Measurements from ENCODE around the gene TAOK1.

The TAOK1 gene

GRCh38 chr17:29592850-29593551, 202.8 kb downstream of the TAOK1 start, which contains the start of gene ANKRD13B:
Gene ANKRD13B, plus strand, starts transcription at chr17:29593132. Its CDS starts 490 bp downstream, at chr17:29593622.
- Histone ChIP-seq H3K4me2 (ENCODE audit: low read depth, low read length, poor library complexity, severe bottlenecking) (peak within 1 kb of the TSS; percentile 98), H2AFZ (ENCODE audit: low read length) (peak within 1 kb of the TSS; percentile 100), H3K4me1 (ENCODE audit: insufficient read depth, low read length, poor library complexity, severe bottlenecking) (peaks cover 38% of the 10 kb centered on the region), H3K9me2 (replicated peaks; ENCODE audit: low read depth, low read length) (no peaks in the 10 kb centered on the region), H3K79me2 (ENCODE audit: insufficient read depth, low read length) (peaks cover 19% of the 10 kb centered on the region), H3K4me3 (ENCODE audit: low read length, poor library complexity, severe bottlenecking) (peak within 1 kb of the TSS; percentile 94), H3K27me3 (ENCODE audit: insufficient read depth, low read length, poor library complexity, severe bottlenecking) (no peaks in the 10 kb centered on the region), H3K36me3 (ENCODE audit: insufficient read depth, low read length) (no peaks in the 10 kb centered on the region), H4K20me1 (ENCODE audit: insufficient read depth, low read length, poor library complexity, severe bottlenecking) (peaks cover 8% of the 10 kb centered on the region), H3F3A (ENCODE audit: low read depth) (no peaks in the 10 kb centered on the region), H3K9ac (ENCODE audit: low read depth, low read length, poor library complexity, severe bottlenecking) (peak within 1 kb of the TSS; percentile 46), H3K9me3 (ENCODE audit: insufficient read depth, low read depth, low read length) (no peaks in the 10 kb centered on the region)
- TF ChIP-seq EZH2phosphoT487 (IDR thresholded peaks at IDR 0.05; ENCODE audit: borderline replicate concordance) = no peak
- TF ChIP-seq CTCF (conservative IDR thresholded peaks at IDR 0.05; ENCODE audit: low read length) = no peak

GRCh38 chr17:29593591-29594518, 203.7 kb downstream of the TAOK1 start:
- H3K27me3 ChIP-seq (ENCODE audit: insufficient read depth, low read length, poor library complexity, severe bottlenecking) = no peaks in the 10 kb centered on the region
- H3K4me3 ChIP-seq (ENCODE audit: low read length, poor library complexity, severe bottlenecking) = peak overlapping the region; percentile 73
- peak overlapping the region; percentile 41; the same call in 1 of the 2 replicates for H2AFZ ChIP-seq (ENCODE audit: low read length)
- peak overlapping the region; percentile 95 for H3K4me2 ChIP-seq (ENCODE audit: low read depth, low read length, poor library complexity, severe bottlenecking)
- no peaks in the 10 kb centered on the region for H4K20me1 ChIP-seq (ENCODE audit: insufficient read depth, low read length, poor library complexity, severe bottlenecking)
- no peaks in the 10 kb centered on the region for H3F3A ChIP-seq (ENCODE audit: low read depth)
- no peak for TF ChIP-seq EZH2phosphoT487 (IDR thresholded peaks at IDR 0.05; ENCODE audit: borderline replicate concordance)
- peak; percentile 54 for TF ChIP-seq CTCF (conservative IDR thresholded peaks at IDR 0.05; ENCODE audit: low read length)
- peaks cover 30% of the 10 kb centered on the region for H3K4me1 ChIP-seq (ENCODE audit: insufficient read depth, low read length, poor library complexity, severe bottlenecking)
- no peaks in the 10 kb centered on the region for H3K9me3 ChIP-seq (ENCODE audit: insufficient read depth, low read depth, low read length)
- no peak overlapping the region for H3K9ac ChIP-seq (ENCODE audit: low read depth, low read length, poor library complexity, severe bottlenecking)
- H3K79me2 ChIP-seq (ENCODE audit: insufficient read depth, low read length) = peaks cover 10% of the 10 kb centered on the region
- H3K36me3 ChIP-seq (ENCODE audit: insufficient read depth, low read length) = no peaks in the 10 kb centered on the region
- H3K9me2 ChIP-seq (replicated peaks; ENCODE audit: low read depth, low read length) = no peaks in the 10 kb centered on the region

GRCh38 chr17:29594519-29595090, 204.4 kb downstream of the TAOK1 start:
- Histone ChIP-seq H2AFZ (ENCODE audit: low read length) (no peak overlapping the region), H3K36me3 (ENCODE audit: insufficient read depth, low read length) (no peaks in the 10 kb centered on the region), H3K79me2 (ENCODE audit: insufficient read depth, low read length) (peaks cover 9% of the 10 kb centered on the region; the same call in 1 of the 2 replicates), H3F3A (ENCODE audit: low read depth) (no peaks in the 10 kb centered on the region), H4K20me1 (ENCODE audit: insufficient read depth, low read length, poor library complexity, severe bottlenecking) (no peaks in the 10 kb centered on the region), H3K4me1 (ENCODE audit: insufficient read depth, low read length, poor library complexity, severe bottlenecking) (peaks cover 30% of the 10 kb centered on the region), H3K9ac (ENCODE audit: low read depth, low read length, poor library complexity, severe bottlenecking) (no peak overlapping the region), H3K27me3 (ENCODE audit: insufficient read depth, low read length, poor library complexity, severe bottlenecking) (no peaks in the 10 kb centered on the region), H3K4me2 (ENCODE audit: low read depth, low read length, poor library complexity, severe bottlenecking) (peak overlapping the region; percentile 95), H3K9me2 (replicated peaks; ENCODE audit: low read depth, low read length) (no peaks in the 10 kb centered on the region), H3K9me3 (ENCODE audit: insufficient read depth, low read depth, low read length) (no peaks in the 10 kb centered on the region), H3K4me3 (ENCODE audit: low read length, poor library complexity, severe bottlenecking) (peak overlapping the region; percentile 73)
- TF ChIP-seq CTCF (conservative IDR thresholded peaks at IDR 0.05; ENCODE audit: low read length) (no peak; the same call in 1 of the 2 replicates), EZH2phosphoT487 (IDR thresholded peaks at IDR 0.05; ENCODE audit: borderline replicate concordance) (no peak)
